B cell (primary cell): Measurements from ENCODE around the gene GALR2. TPM values are rescaled to one million over a fixed set of nuclear protein-coding genes. Genes with fewer than 3 reads are reported as not detected.
A peak's percentile ranks its signal among the peaks of the same experiment; 100 is the strongest.

Experiments used
- ATAC-seq: fragments of 200-7000 bp; cut with Tn5 transposase; one replicate; pipeline ENCODE4 v1.10.0; 2021; ENCODE audit warnings: low read depth, mild to moderate bottlenecking, moderate number of reproducible peaks, moderate library complexity
- CTCF ChIA-PET: fragments of 350-600 bp; sonication (Branson Sonifier 250); formaldehyde crosslinking; loops from one replicate; lab custom pipeline; 2021; ENCODE audit warnings: antibody characterized with exemption, inconsistent platforms; lab: Charles Lee
- POLR2A ChIA-PET: fragments of 350-600 bp; sonication (Branson Sonifier 250); formaldehyde crosslinking; loops from one replicate; lab custom pipeline; 2021; ENCODE audit warnings: antibody characterized with exemption; lab: Charles Lee
- DNase-seq: peaks from one replicate; pipeline ENCODE4 v3.0.0; 2013
- H2AFZ ChIP-seq: 2 replicates; pipeline ENCODE4 v1.6.1; 2012; ENCODE audit warnings: mild to moderate bottlenecking, low read depth, low read length; ENCODE audit not compliant: insufficient read depth, poor library complexity, severe bottlenecking
- H3K27ac ChIP-seq, 2 donors: 1 replicate in 1 of 2; 2 replicates in 1 of 2; pipeline ENCODE4 v1.5.1; 2012 to 2013; ENCODE audit warnings: low read length in 2 of 2, mild to moderate bottlenecking in 2 of 2, moderate library complexity in 1 of 2
- H3K27me3 ChIP-seq, 4 experiments: fragments of 200-600 bp in 1 of 4; sonication (generic) in 1 of 4; replicated peaks in 1 of 4; 1 replicate in 2 of 4; 2 replicates in 2 of 4; pipeline versions ENCODE4 v1.6.1 to v1.7.0; 2013 to 2016; ENCODE audit warnings: low read length in 3 of 4, mild to moderate bottlenecking in 2 of 4, mixed read lengths in 1 of 4, moderate library complexity in 1 of 4; ENCODE audit not compliant: insufficient read depth in 4 of 4, control insufficient read depth in 3 of 4; ENCODE audit errors: control extremely low read depth in 1 of 4
- H3K36me3 ChIP-seq, 2 experiments: replicated peaks in 1 of 2; 1 replicate in 1 of 2; 2 replicates in 1 of 2; pipeline versions ENCODE4 v1.6.1 to v1.7.1; 2013; ENCODE audit warnings: low read length in 1 of 2; ENCODE audit not compliant: insufficient read depth in 2 of 2, control insufficient read depth in 1 of 2; ENCODE audit errors: control extremely low read depth in 1 of 2, extremely low read depth in 1 of 2
- H3K4me1 ChIP-seq, 2 donors: fragments of 200-600 bp in 1 of 2; sonication (generic) in 1 of 2; 1 replicate in 1 of 2; 2 replicates in 1 of 2; pipeline versions ENCODE4 v1.5.1 to v1.6.1; 2013 to 2017; ENCODE audit warnings: low read length in 2 of 2; ENCODE audit not compliant: control insufficient read depth in 2 of 2, insufficient read depth in 2 of 2
- H3K4me2 ChIP-seq: replicated peaks from 2 replicates; pipeline ENCODE3; 2012; ENCODE audit warnings: mild to moderate bottlenecking, low read depth, low read length; ENCODE audit not compliant: poor library complexity, severe bottlenecking
- H3K4me3 ChIP-seq, 5 experiments: fragments of 200-600 bp in 1 of 5; sonication (generic) in 1 of 5; 1 replicate in 3 of 5; 2 replicates in 2 of 5; pipeline versions ENCODE4 v1.5.1 to v1.7.0; 2011 to 2016; ENCODE audit warnings: low read length in 4 of 5, mild to moderate bottlenecking in 4 of 5, low read depth in 2 of 5, control low read depth in 1 of 5, moderate library complexity in 1 of 5; ENCODE audit not compliant: insufficient read depth in 1 of 5; ENCODE audit errors: control extremely low read depth in 1 of 5, extremely low read depth in 1 of 5
- H3K79me2 ChIP-seq: fragments of 200-600 bp; sonication (generic); one replicate; pipeline ENCODE4 v1.6.0; 2016; ENCODE audit warnings: low read length; ENCODE audit not compliant: control insufficient read depth, insufficient read depth
- H3K9ac ChIP-seq: fragments of 200-600 bp; sonication (generic); 2 replicates; pipeline ENCODE4 v1.6.1; 2017; ENCODE audit warnings: mild to moderate bottlenecking, low read length, moderate library complexity
- H3K9me3 ChIP-seq, 3 donors: one replicate each; pipeline versions ENCODE4 v1.6.1 to v1.7.1; 2013; ENCODE audit warnings: low read length in 2 of 3; ENCODE audit not compliant: control insufficient read depth in 2 of 3, insufficient read depth in 1 of 3; ENCODE audit errors: control extremely low read depth in 1 of 3
- H4K20me1 ChIP-seq: 2 replicates; pipeline ENCODE4 v1.6.0; 2012; ENCODE audit warnings: mild to moderate bottlenecking, low read length; ENCODE audit not compliant: insufficient read depth, control insufficient read depth, poor library complexity, severe bottlenecking
- H3K27ac Mint-ChIP-seq: one replicate; pipeline ENCODE4 v1.8.0; 2021; ENCODE audit warnings: mixed read lengths
- H3K27me3 Mint-ChIP-seq: one replicate; pipeline ENCODE4 v1.8.0; 2021; ENCODE audit warnings: mixed read lengths
- H3K4me1 Mint-ChIP-seq: one replicate; pipeline ENCODE4 v1.8.0; 2021; ENCODE audit warnings: mixed read lengths
- H3K4me3 Mint-ChIP-seq: one replicate; pipeline ENCODE4 v1.8.0; 2021; ENCODE audit warnings: mixed read lengths
- H3K9me3 Mint-ChIP-seq: one replicate; pipeline ENCODE4 v1.8.0; 2022; ENCODE audit warnings: mixed read lengths; ENCODE audit not compliant: insufficient read depth
- EZH2 ChIP-seq: IDR thresholded peaks from 2 replicates; pipeline ENCODE4 v1.6.1; 2012; ENCODE audit warnings: borderline replicate concordance, low read depth, mild to moderate bottlenecking, moderate library complexity, low read length; ENCODE audit not compliant: insufficient read depth, poor library complexity, severe bottlenecking
- WGBS: methylation state at CpG from one replicate; pipeline ENCODE4 v1.1.5; 2013; ENCODE audit warnings: missing lambda C conversion rate; ENCODE audit not compliant: insufficient coverage; 5-methylcytosine and 5-hydroxymethylcytosine counted together
- intact Hi-C: fragments of 100-400 bp; cut with micrococcal nuclease; formaldehyde crosslinking; loops from one replicate; pipeline ENCODE4 v1.10.0; 2022
- polyA plus RNA-seq: library from polyadenylated mRNA; depleted of rRNA; stranded (reverse); fragments of >200 nt; gene quantifications from 2 replicates; pipeline ENCODE4 v1.2.3, GENCODE V29; 2012
- total RNA-seq, 2 donors: library from RNA; stranded (reverse); fragments of 120-200 nt in 1 of 2; gene quantifications; 1 replicate in 1 of 2; 2 replicates in 1 of 2; pipeline versions ENCODE4 v1.2.3 to v1.2.4, GENCODE V29; 2013 to 2022
- TF ChIP-seq, protein P1 (sequence below): fragments of 200-600 bp; IDR thresholded peaks from one replicate; pipeline ENCODE4 v1.8.0; 2022; ENCODE audit warnings: antibody characterized with exemption, mild to moderate bottlenecking

The GALR2 gene
- total and polyA plus RNA-seq, 2 donors (not counting 1 experiment from before 2014, with no cell fraction given), result 0.42 to 1.2 TPM

DNA sequence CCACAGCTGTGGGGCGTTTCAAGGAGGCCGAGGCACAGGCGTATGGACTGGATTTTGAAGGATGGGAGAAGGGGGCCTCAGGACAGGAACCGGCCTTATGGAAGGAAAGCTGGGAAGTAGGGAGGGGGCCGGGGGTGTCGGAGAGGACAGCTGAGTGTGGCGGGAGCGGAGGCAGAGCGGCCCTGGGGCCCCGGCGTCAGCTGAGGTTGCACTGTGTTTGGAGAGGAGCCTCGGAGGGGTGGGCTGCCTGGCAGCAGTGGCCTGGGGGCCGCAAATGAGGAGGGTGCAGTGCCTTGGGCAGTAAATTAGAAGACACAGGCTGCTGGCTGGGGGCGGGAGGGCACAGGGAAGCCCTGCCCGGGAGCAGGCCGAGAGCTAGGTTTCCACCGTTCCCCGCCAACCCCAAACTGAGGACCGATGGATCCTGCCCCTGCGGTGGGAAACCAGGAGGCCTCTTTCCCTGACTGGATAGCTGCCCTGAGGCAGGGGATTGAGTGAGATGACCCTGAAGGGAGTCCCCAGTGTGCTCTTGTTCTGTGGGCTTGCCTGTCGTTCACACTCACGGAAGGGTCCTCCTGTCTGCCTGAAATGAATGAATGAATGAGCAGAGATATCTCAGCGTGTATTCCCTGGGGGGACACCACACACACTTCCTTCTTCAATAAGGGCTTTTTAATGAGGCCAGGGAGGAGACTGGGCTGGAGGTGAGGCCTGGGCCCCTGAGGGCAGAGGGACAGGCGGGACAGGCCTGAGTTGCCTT, 48.0 kb downstream of the GALR2 start:
- H3K9me3 Mint-ChIP-seq, result no peaks in the 10 kb centered on the region
- H3K27ac Mint-ChIP-seq, result peak overlapping the region; percentile 53
- H3K36me3 ChIP-seq, result no peaks in the 10 kb centered on the region
- ChIA-PET CTCF (interaction anchor here (0.5 to 16.8 kb wide), 11 partner anchors 18 to 178 kb away, joined by 3 to 435 read pairs (median 4); partner anchors contain the start of gene FOXJ1), POLR2A (interaction anchor here (1.8 kb wide), 1 partner anchor 152 kb away, joined by 5 read pairs; no protein-coding TSS in a partner anchor)
- H3K27ac ChIP-seq, result no peak overlapping the region
- ATAC-seq (peak; percentile 18), DNase-seq (peak; percentile 50)
- H3K27me3 ChIP-seq, result peaks cover 0 to 6% (median 0%) of the 10 kb centered on the region in 4 experiments
- H3K27me3 Mint-ChIP-seq, result peaks cover 2% of the 10 kb centered on the region
- H3K9ac ChIP-seq, result no peak overlapping the region
- H3K4me3 Mint-ChIP-seq, result peak overlapping the region; percentile 71
- WGBS, result 95% methylated on average over 18 of the region's 24 CpGs
- intact Hi-C loops, result no loop called here
- H3K4me2 ChIP-seq, result peak overlapping the region; percentile 99
- H4K20me1 ChIP-seq, result no peaks in the 10 kb centered on the region
- H3K4me3 ChIP-seq, result no peak overlapping the region
- H2AFZ ChIP-seq, result peak overlapping the region; percentile 85
- TF ChIP-seq EZH2, result no peak
- TF ChIP-seq, protein P1, sequence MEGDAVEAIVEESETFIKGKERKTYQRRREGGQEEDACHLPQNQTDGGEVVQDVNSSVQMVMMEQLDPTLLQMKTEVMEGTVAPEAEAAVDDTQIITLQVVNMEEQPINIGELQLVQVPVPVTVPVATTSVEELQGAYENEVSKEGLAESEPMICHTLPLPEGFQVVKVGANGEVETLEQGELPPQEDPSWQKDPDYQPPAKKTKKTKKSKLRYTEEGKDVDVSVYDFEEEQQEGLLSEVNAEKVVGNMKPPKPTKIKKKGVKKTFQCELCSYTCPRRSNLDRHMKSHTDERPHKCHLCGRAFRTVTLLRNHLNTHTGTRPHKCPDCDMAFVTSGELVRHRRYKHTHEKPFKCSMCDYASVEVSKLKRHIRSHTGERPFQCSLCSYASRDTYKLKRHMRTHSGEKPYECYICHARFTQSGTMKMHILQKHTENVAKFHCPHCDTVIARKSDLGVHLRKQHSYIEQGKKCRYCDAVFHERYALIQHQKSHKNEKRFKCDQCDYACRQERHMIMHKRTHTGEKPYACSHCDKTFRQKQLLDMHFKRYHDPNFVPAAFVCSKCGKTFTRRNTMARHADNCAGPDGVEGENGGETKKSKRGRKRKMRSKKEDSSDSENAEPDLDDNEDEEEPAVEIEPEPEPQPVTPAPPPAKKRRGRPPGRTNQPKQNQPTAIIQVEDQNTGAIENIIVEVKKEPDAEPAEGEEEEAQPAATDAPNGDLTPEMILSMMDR, result no peak
- peaks cover 18 to 21% of the 10 kb centered on the region in 2 donors for H3K4me1 ChIP-seq
- no peaks in the 10 kb centered on the region for H3K9me3 ChIP-seq
- H3K79me2 ChIP-seq, result no peaks in the 10 kb centered on the region
- peaks cover 16% of the 10 kb centered on the region for H3K4me1 Mint-ChIP-seq

DNA sequence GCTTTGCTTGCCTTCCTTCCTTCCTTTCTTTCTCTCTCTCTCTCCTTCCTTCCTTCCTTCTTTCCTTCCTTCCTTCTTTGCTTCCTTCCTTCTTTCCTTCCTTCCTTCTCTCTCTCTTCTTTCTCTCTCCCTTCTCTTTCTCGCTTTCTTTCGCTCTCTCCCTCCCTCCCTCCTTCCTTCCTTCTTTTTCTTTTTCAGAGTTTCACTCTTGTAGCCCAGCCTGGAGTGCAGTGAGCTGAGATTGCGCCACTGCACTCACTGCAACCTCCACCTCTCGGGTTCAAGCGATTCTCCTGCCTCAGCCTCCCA, 48.6 kb downstream of the GALR2 start:
- CTCF ChIA-PET, result interaction anchor here (0.5 to 16.8 kb wide), 8 partner anchors 17 to 177 kb away, joined by 3 to 435 read pairs (median 4); partner anchors contain the start of gene FOXJ1
- Histone ChIP-seq H3K9ac (no peak overlapping the region), H2AFZ (no peak overlapping the region), H4K20me1 (no peaks in the 10 kb centered on the region), H3K9me3 (no peaks in the 10 kb centered on the region), H3K27ac (no peak overlapping the region), H3K36me3 (no peaks in the 10 kb centered on the region), H3K4me2 (no peak overlapping the region), H3K4me1 (peaks cover 18 to 21% of the 10 kb centered on the region in 2 donors), H3K79me2 (no peaks in the 10 kb centered on the region), H3K4me3 (no peak overlapping the region), H3K27me3 (peaks cover 0 to 6% (median 0%) of the 10 kb centered on the region in 4 experiments)
- TF ChIP-seq EZH2, result no peak
- TF ChIP-seq, protein P1, result no peak
- peak overlapping the region; percentile 62 for H3K4me3 Mint-ChIP-seq
- H3K27me3 Mint-ChIP-seq, result peaks cover 2% of the 10 kb centered on the region
- no peaks in the 10 kb centered on the region for H3K9me3 Mint-ChIP-seq
- intact Hi-C loops, result no loop called here
- no peak for DNase-seq
- WGBS, result 27% methylated on average over 2 of the region's 5 CpGs
- peaks cover 16% of the 10 kb centered on the region for H3K4me1 Mint-ChIP-seq
- POLR2A ChIA-PET, result interaction anchor here (1.8 kb wide), 1 partner anchor 151 kb away, joined by 5 read pairs; no protein-coding TSS in a partner anchor
- H3K27ac Mint-ChIP-seq, result peak overlapping the region; percentile 10
- ATAC-seq, result no peak
